ENCODE measurements around the gene RAB3A.
"Not testable (repeated sequence)": the region's sequence is repeated elsewhere in the genome, so short reads cannot be mapped to it uniquely, and the experiment has no call there.

Gene RAB3A

GRCh38 chr19:18218159-18218558 lies 14.3 kb upstream of the RAB3A start:
- Histone ChIP-seq H3K27ac (no peak overlapping the region), H3K4me3 (no peak overlapping the region)
- TF ChIP-seq CTCF (IDR thresholded peaks at IDR 0.05) = no peak
- no peak for DNase-seq (ENCODE audit: low spot score)

- no peak for DNase-seq (ENCODE audit: low spot score)
Measured at GRCh38 chr19:18216789-18217188, 12.9 kb upstream of the RAB3A start.

GRCh38 chr19:18214779-18215433 lies 11.1 kb upstream of the RAB3A start:
- no peak for DNase-seq (ENCODE audit: low spot score)
- no peak for TF ChIP-seq CTCF (IDR thresholded peaks at IDR 0.05)
- Histone ChIP-seq H3K27ac (no peak overlapping the region), H3K4me3 (no peak overlapping the region)

More at GRCh38 chr19:18216789-18217188, 12.9 kb upstream of the RAB3A start:
- Histone ChIP-seq H3K4me3 (no peak overlapping the region), H3K27ac (no peak overlapping the region)
- no peak for TF ChIP-seq CTCF (IDR thresholded peaks at IDR 0.05)

- no peak overlapping the region for H3K27ac ChIP-seq
Measured at GRCh38 chr19:18211683-18212082, 7.8 kb upstream of the RAB3A start.

GRCh38 chr19:18209912-18210311 lies 6.1 kb upstream of the RAB3A start:
- not testable (repeated sequence) for DNase-seq (ENCODE audit: low spot score); H3K4me3 ChIP-seq

More at GRCh38 chr19:18211683-18212082, 7.8 kb upstream of the RAB3A start:
- TF ChIP-seq CTCF (IDR thresholded peaks at IDR 0.05) = no peak
- H3K4me3 ChIP-seq = no peak overlapping the region
- no peak for DNase-seq (ENCODE audit: low spot score)

GRCh38 chr19:18208098-18208951 lies 4.5 kb upstream of the RAB3A start:
- no peak for DNase-seq (ENCODE audit: low spot score)
- peak; percentile 65 for TF ChIP-seq CTCF (IDR thresholded peaks at IDR 0.05)
- peak overlapping the region in 1 of 2 donors; percentile 81 for H3K27ac ChIP-seq

More at GRCh38 chr19:18209912-18210311, 6.1 kb upstream of the RAB3A start:
- not testable (repeated sequence) for H3K27ac ChIP-seq

GRCh38 chr19:18206018-18206417 lies 2.2 kb upstream of the RAB3A start:
- Histone ChIP-seq H3K4me3 (no peak overlapping the region), H3K27ac (peak overlapping the region; percentile 93 to 97)

More at GRCh38 chr19:18208098-18208951, 4.5 kb upstream of the RAB3A start:
- H3K4me3 ChIP-seq = peak overlapping the region; percentile 37

More at GRCh38 chr19:18206018-18206417, 2.2 kb upstream of the RAB3A start:
- no peak for DNase-seq (ENCODE audit: low spot score)
- no peak for TF ChIP-seq CTCF (IDR thresholded peaks at IDR 0.05)

All from coronary artery (tissue), 2 donors.